C4-2B (cell line): ENCODE measurements around the gene KRTAP10-5.
"Not testable (repeated sequence)": the region's sequence is repeated elsewhere in the genome, so short reads cannot be mapped to it uniquely, and the experiment has no call there.

Experiments used
- CTCF ChIP-seq: fragments of 450-650 bp; conservative IDR thresholded peaks from 2 replicates; pipeline ENCODE4 v1.5.1; 2017; ENCODE audit warnings: mild to moderate bottlenecking
- ZFX ChIP-seq: fragments of 450-650 bp; IDR thresholded peaks from 2 replicates; pipeline ENCODE4 v1.6.1; 2017

- TF ChIP-seq CTCF, ZFX: not testable (repeated sequence)
Measured at GRCh38 chr21:44610157-44610843, 29.9 kb upstream of the KRTAP10-5 start.
